SK-N-SH treated with all-trans-retinoic acid at 6 μM for 48 hours (cell line): ENCODE results near the gene FBXO24.
A peak's percentile ranks its signal among the peaks of the same experiment; 100 is the strongest.
"Not testable (repeated sequence)": the region's sequence is repeated elsewhere in the genome, so short reads cannot be mapped to it uniquely, and the experiment has no call there.

Experiments used
- ATAC-seq: fragments of 200-7000 bp; cut with Tn5 transposase; 3 replicates; pipeline ENCODE4 v1.9.1; 2020; ENCODE audit warnings: mild to moderate bottlenecking, moderate library complexity
- ARNTL ChIP-seq: fragments of 450-650 bp; formaldehyde crosslinking; IDR thresholded peaks from 2 replicates; pipeline ENCODE4 v1.5.0; 2020; ENCODE audit warnings: low read depth, mild to moderate bottlenecking, moderate library complexity, borderline replicate concordance
- BACH2 ChIP-seq: fragments of 250-450 bp; sonication (Bioruptor Pico); IDR thresholded peaks from 2 replicates; pipeline ENCODE4 v1.9.0; 2021; ENCODE audit warnings: mild to moderate bottlenecking, borderline replicate concordance
- CSDC2 ChIP-seq: fragments of 250-450 bp; sonication (Bioruptor Pico); IDR thresholded peaks from 2 replicates; pipeline ENCODE4 v1.5.0; 2020; ENCODE audit warnings: mild to moderate bottlenecking, moderate library complexity
- CSRNP3 ChIP-seq: fragments of 250-450 bp; sonication (Bioruptor Pico); IDR thresholded peaks from 2 replicates; pipeline ENCODE4 v1.5.1; 2021; ENCODE audit warnings: mild to moderate bottlenecking, moderate library complexity
- ESRRG ChIP-seq: fragments of 250-450 bp; sonication (Bioruptor Pico); IDR thresholded peaks from 2 replicates; pipeline ENCODE4 v1.6.1; 2021; ENCODE audit warnings: mild to moderate bottlenecking
- GLIS3 ChIP-seq: fragments of 250-450 bp; sonication (Bioruptor Pico); IDR thresholded peaks from 2 replicates; pipeline ENCODE4 v1.5.0; 2020; ENCODE audit warnings: mild to moderate bottlenecking, moderate library complexity
- POU6F1 ChIP-seq: fragments of 250-450 bp; sonication (Bioruptor Pico); IDR thresholded peaks from 2 replicates; pipeline ENCODE4 v1.8.0; 2021; ENCODE audit warnings: low read depth, mild to moderate bottlenecking, moderate library complexity, borderline replicate concordance
- PPARA ChIP-seq: fragments of 250-450 bp; sonication (Bioruptor Pico); IDR thresholded peaks from 2 replicates; pipeline ENCODE4 v1.5.0; 2020; ENCODE audit warnings: mild to moderate bottlenecking, borderline replicate concordance
- RARB ChIP-seq: fragments of 250-450 bp; sonication (Bioruptor Pico); IDR thresholded peaks from 2 replicates; pipeline ENCODE4 v1.8.0; 2021; ENCODE audit warnings: mild to moderate bottlenecking, moderate library complexity
- SNAI2 ChIP-seq: fragments of 250-450 bp; sonication (Bioruptor Pico); IDR thresholded peaks from 2 replicates; pipeline ENCODE4 v1.5.0; 2020; ENCODE audit warnings: mild to moderate bottlenecking, moderate library complexity
- TOX ChIP-seq: fragments of 250-450 bp; sonication (Bioruptor Pico); IDR thresholded peaks from 2 replicates; pipeline ENCODE4 v1.8.0; 2021; ENCODE audit warnings: mild to moderate bottlenecking, moderate library complexity, borderline replicate concordance
- TSHZ2 ChIP-seq: fragments of 250-450 bp; sonication (Bioruptor Pico); IDR thresholded peaks from 2 replicates; pipeline ENCODE4 v1.5.0; 2020; ENCODE audit warnings: mild to moderate bottlenecking, moderate library complexity
- ZNF565 ChIP-seq: fragments of 450-650 bp; formaldehyde crosslinking; conservative IDR thresholded peaks from 2 replicates; pipeline ENCODE4 v1.5.0; 2020; ENCODE audit warnings: low read depth, mild to moderate bottlenecking, moderate library complexity
- ZNF70 ChIP-seq: fragments of 450-650 bp; formaldehyde crosslinking; IDR thresholded peaks from 2 replicates; pipeline ENCODE4 v1.5.0; 2020; ENCODE audit warnings: mild to moderate bottlenecking, moderate library complexity
- ZNF8 ChIP-seq: fragments of 450-650 bp; formaldehyde crosslinking; IDR thresholded peaks from 2 replicates; pipeline ENCODE4 v1.5.0; 2020; ENCODE audit warnings: mild to moderate bottlenecking, moderate library complexity

FBXO24 gene

GRCh38 chr7:100586266-100587025, at the start of gene FBXO24:
FBXO24 (plus strand) TSS chr7:100586328; CDS start chr7:100586626, 298 bp downstream.
- peak; percentile 95 for ATAC-seq
- TF ChIP-seq GLIS3 (CRISPR knock-in tag) (no peak), ESRRG (CRISPR knock-in tag) (no peak), ZNF70 (CRISPR knock-in tag) (no peak), PPARA (CRISPR knock-in tag) (no peak), TOX (no peak), ZNF8 (no peak)

GRCh38 chr7:100536695-100537094, 49.4 kb upstream of the FBXO24 start:
- not testable (repeated sequence) for ATAC-seq

GRCh38 chr7:100538348-100538653, 47.8 kb upstream of the FBXO24 start:
- no peak; the same call in 2 of the 3 replicates for ATAC-seq
- TF ChIP-seq ARNTL (CRISPR knock-in tag) = no peak
- no peak for TF ChIP-seq TOX
- TF ChIP-seq CSRNP3 (CRISPR knock-in tag) = no peak
- TF ChIP-seq BACH2 (CRISPR knock-in tag) = no peak
- TF ChIP-seq SNAI2 (CRISPR knock-in tag) = no peak
- TF ChIP-seq POU6F1 (CRISPR knock-in tag) = no peak
- no peak for TF ChIP-seq ZNF70 (CRISPR knock-in tag)
- TF ChIP-seq TSHZ2 = no peak
- TF ChIP-seq CSDC2 (CRISPR knock-in tag) = no peak
- TF ChIP-seq ZNF565 (CRISPR knock-in tag) = no peak

- peak; percentile 99 for ATAC-seq
Measured at GRCh38 chr7:100538654-100539435, 47.3 kb upstream of the FBXO24 start, which contains the start of gene AGFG2. AGFG2 (plus strand) TSS chr7:100539203; CDS start chr7:100539347, 144 bp downstream.

More at GRCh38 chr7:100538654-100539435, 47.3 kb upstream of the FBXO24 start, which contains the start of gene AGFG2:
- TF ChIP-seq POU6F1 (CRISPR knock-in tag) (peak; percentile 72; the same call in 1 of the 2 replicates), RARB (no peak)
